NB4 (cell line): ENCODE results near the gene PHETA1.

Experiments used
- DNase-seq: peaks from one replicate; pipeline ENCODE4 v3.0.0; 2010; ENCODE audit warnings: low read depth
- H3K4me3 ChIP-seq: one replicate; pipeline ENCODE4 v1.5.1; 2011; ENCODE audit warnings: mild to moderate bottlenecking, low read depth, low read length, moderate library complexity
- CTCF ChIP-seq: IDR thresholded peaks from one replicate; pipeline ENCODE4 v1.5.1; 2012; ENCODE audit warnings: low read depth, low read length
- MAX ChIP-seq: IDR thresholded peaks from 2 replicates; pipeline ENCODE4 v1.6.1; 2011; ENCODE audit warnings: low read depth, low read length
- MYC ChIP-seq: IDR thresholded peaks from 2 replicates; pipeline ENCODE4 v1.6.1; 2011; ENCODE audit warnings: low read depth, low read length
- POLR2A ChIP-seq: IDR thresholded peaks from 2 replicates; pipeline ENCODE4 v1.6.1; 2011; ENCODE audit warnings: mild to moderate bottlenecking; ENCODE audit not compliant: insufficient read length; ENCODE audit errors: extremely low read depth

Gene PHETA1

GRCh38 chr12:111359914-111360276 lies 9.0 kb downstream of the PHETA1 start:
- no peak for TF ChIP-seq POLR2A
- TF ChIP-seq MYC: no peak
- no peak for TF ChIP-seq CTCF
- TF ChIP-seq MAX: no peak
- no peak for DNase-seq
- no peak overlapping the region for H3K4me3 ChIP-seq

- no peak for TF ChIP-seq CTCF
- no peak for TF ChIP-seq MYC
- TF ChIP-seq MAX: no peak
- TF ChIP-seq POLR2A: no peak
- peak; percentile 85 for DNase-seq
- H3K4me3 ChIP-seq: no peak overlapping the region
These were observed 9.5 kb downstream of the PHETA1 start for GRCh38 chr12:111359231-111359913.

GRCh38 chr12:111355201-111355925 lies 13.5 kb downstream of the PHETA1 start:
- TF ChIP-seq MAX: no peak
- no peak for TF ChIP-seq POLR2A
- TF ChIP-seq CTCF: no peak
- no peak for TF ChIP-seq MYC
- no peak overlapping the region for H3K4me3 ChIP-seq
- no peak for DNase-seq

- no peak for DNase-seq
- no peak for TF ChIP-seq MAX
- no peak for TF ChIP-seq POLR2A
- no peak overlapping the region for H3K4me3 ChIP-seq
These were observed 14.4 kb downstream of the PHETA1 start for GRCh38 chr12:111354511-111354910.

GRCh38 chr12:111353603-111354295 lies 15.1 kb downstream of the PHETA1 start:
- H3K4me3 ChIP-seq: no peak overlapping the region
- no peak for TF ChIP-seq MAX
- TF ChIP-seq MYC: no peak
- no peak for TF ChIP-seq POLR2A
- no peak for TF ChIP-seq CTCF
- no peak for DNase-seq

GRCh38 chr12:111353026-111353425 lies 15.9 kb downstream of the PHETA1 start:
- TF ChIP-seq MYC (no peak), CTCF (no peak), POLR2A (no peak)
- no peak for DNase-seq
- no peak overlapping the region for H3K4me3 ChIP-seq
